ENCODE data around the gene AOAH.

Gene AOAH

GRCh38 chr7:36690514-36691187 is 33.6 kb downstream of the AOAH start:
- no peak for DNase-seq

- no peak for DNase-seq
Observed at GRCh38 chr7:36690041-36690440, 34.3 kb downstream of the AOAH start.

- no peak for DNase-seq
Observed at GRCh38 chr7:36686499-36686898, 37.8 kb downstream of the AOAH start.

GRCh38 chr7:36684954-36685353 is 39.3 kb downstream of the AOAH start:
- DNase-seq, result no peak

GRCh38 chr7:36683695-36684357 is 40.5 kb downstream of the AOAH start:
- no peak for DNase-seq

- no peak for DNase-seq
Observed at GRCh38 chr7:36683111-36683510, 41.2 kb downstream of the AOAH start.

GRCh38 chr7:36682102-36682501 is 42.2 kb downstream of the AOAH start:
- no peak for DNase-seq

GRCh38 chr7:36677769-36678437 is 46.4 kb downstream of the AOAH start:
- DNase-seq, result no peak

- DNase-seq, result no peak
Observed at GRCh38 chr7:36673703-36674102, 50.6 kb downstream of the AOAH start.

GRCh38 chr7:36671432-36671829 is 52.9 kb downstream of the AOAH start:
- no peak for DNase-seq

GRCh38 chr7:36670585-36671431 is 53.5 kb downstream of the AOAH start:
- no peak for DNase-seq

GRCh38 chr7:36668750-36669149 is 55.5 kb downstream of the AOAH start:
- DNase-seq, result no peak

GRCh38 chr7:36668080-36668479 is 56.2 kb downstream of the AOAH start:
- DNase-seq, result no peak

- DNase-seq, result no peak
Observed at GRCh38 chr7:36667007-36667745, 57.1 kb downstream of the AOAH start.

- no peak for DNase-seq
Observed at GRCh38 chr7:36663481-36663880, 60.8 kb downstream of the AOAH start.

GRCh38 chr7:36661135-36661840 is 63.0 kb downstream of the AOAH start:
- no peak for DNase-seq

- DNase-seq, result no peak
Observed at GRCh38 chr7:36659638-36660341, 64.5 kb downstream of the AOAH start.

- peak; percentile 35 for DNase-seq
Observed at GRCh38 chr7:36659172-36659516, 65.2 kb downstream of the AOAH start.

- DNase-seq, result no peak
Observed at GRCh38 chr7:36658335-36659171, 65.7 kb downstream of the AOAH start.

Data from right kidney (tissue), 1 donor.